H1 (cell line): ENCODE results near the gene RPP14.

Source experiments
- EP300 ChIP-seq, 2 experiments: IDR thresholded peaks; 1 replicate in 1 of 2; 2 replicates in 1 of 2; pipeline ENCODE4 v1.6.1; 2011 to 2012; ENCODE audit warnings: low read depth in 2 of 2, low read length in 2 of 2, mild to moderate bottlenecking in 2 of 2, borderline replicate concordance in 1 of 2, inconsistent platforms in 1 of 2, moderate library complexity in 1 of 2
- HDAC2 ChIP-seq, 2 experiments: fragments of 300-600 bp in 1 of 2; sonication (generic) in 1 of 2; IDR thresholded peaks; 2 replicates each; pipeline ENCODE4 v1.6.1; 2011 to 2012; ENCODE audit warnings: low read depth in 2 of 2, low read length in 2 of 2, mild to moderate bottlenecking in 2 of 2, moderate library complexity in 2 of 2, borderline replicate concordance in 1 of 2, inconsistent platforms in 1 of 2
- RFX5 ChIP-seq: IDR thresholded peaks from 2 replicates; pipeline ENCODE4 v1.6.1; 2011; ENCODE audit warnings: low read depth, low read length, improper control_type of control experiment, borderline replicate concordance
- TF ChIP-seq, protein P1 (sequence below), 3 experiments: IDR thresholded peaks; 1 replicate in 2 of 3; 2 replicates in 1 of 3; pipeline versions ENCODE4 v1.5.1 to v1.6.1; 2011; ENCODE audit warnings: low read length in 3 of 3, mild to moderate bottlenecking in 3 of 3, inconsistent platforms in 2 of 3, low read depth in 1 of 3, moderate library complexity in 1 of 3; ENCODE audit not compliant: insufficient read depth in 1 of 3; ENCODE audit errors: control extremely low read depth in 1 of 3
- TF ChIP-seq, protein P2 (sequence below): IDR thresholded peaks from 2 replicates; pipeline ENCODE4 v1.6.1; 2011; ENCODE audit warnings: low read length, improper control_type of control experiment

DNA sequence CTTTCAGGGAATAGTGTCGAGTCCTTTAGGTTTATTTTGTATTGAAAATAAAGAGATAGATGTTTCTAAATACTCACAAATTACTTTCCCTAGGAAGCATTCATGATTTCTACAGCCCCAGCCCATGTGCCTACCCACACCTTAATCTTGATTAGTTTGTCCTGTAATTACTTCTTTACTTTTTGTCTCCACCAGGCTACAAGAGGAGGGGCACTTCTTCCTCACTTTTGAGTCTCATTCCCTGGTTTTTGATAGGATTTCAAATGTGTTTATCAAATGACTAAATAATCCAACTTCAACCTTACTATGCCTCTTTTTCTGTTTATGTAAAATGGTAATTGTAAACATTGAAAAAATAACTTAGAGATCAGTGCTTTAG lies 28.4 kb downstream of the RPP14 start:
- TF ChIP-seq RFX5 (no peak), HDAC2 (IDR thresholded peaks at IDR 0.05; ENCODE audit: borderline replicate concordance in 1 of 2, low read depth in 2 of 2, low read length in 2 of 2) (no peak), EP300 (IDR thresholded peaks at IDR 0.05; ENCODE audit: borderline replicate concordance in 1 of 2, low read depth in 2 of 2, low read length in 2 of 2) (no peak)
- TF ChIP-seq, protein P1, sequence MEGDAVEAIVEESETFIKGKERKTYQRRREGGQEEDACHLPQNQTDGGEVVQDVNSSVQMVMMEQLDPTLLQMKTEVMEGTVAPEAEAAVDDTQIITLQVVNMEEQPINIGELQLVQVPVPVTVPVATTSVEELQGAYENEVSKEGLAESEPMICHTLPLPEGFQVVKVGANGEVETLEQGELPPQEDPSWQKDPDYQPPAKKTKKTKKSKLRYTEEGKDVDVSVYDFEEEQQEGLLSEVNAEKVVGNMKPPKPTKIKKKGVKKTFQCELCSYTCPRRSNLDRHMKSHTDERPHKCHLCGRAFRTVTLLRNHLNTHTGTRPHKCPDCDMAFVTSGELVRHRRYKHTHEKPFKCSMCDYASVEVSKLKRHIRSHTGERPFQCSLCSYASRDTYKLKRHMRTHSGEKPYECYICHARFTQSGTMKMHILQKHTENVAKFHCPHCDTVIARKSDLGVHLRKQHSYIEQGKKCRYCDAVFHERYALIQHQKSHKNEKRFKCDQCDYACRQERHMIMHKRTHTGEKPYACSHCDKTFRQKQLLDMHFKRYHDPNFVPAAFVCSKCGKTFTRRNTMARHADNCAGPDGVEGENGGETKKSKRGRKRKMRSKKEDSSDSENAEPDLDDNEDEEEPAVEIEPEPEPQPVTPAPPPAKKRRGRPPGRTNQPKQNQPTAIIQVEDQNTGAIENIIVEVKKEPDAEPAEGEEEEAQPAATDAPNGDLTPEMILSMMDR (IDR thresholded peaks at IDR 0.05; ENCODE audit: control extremely low read depth in 1 of 3, insufficient read depth in 1 of 3, low read depth in 1 of 3, low read length in 3 of 3), result no peak
- TF ChIP-seq, protein P2, sequence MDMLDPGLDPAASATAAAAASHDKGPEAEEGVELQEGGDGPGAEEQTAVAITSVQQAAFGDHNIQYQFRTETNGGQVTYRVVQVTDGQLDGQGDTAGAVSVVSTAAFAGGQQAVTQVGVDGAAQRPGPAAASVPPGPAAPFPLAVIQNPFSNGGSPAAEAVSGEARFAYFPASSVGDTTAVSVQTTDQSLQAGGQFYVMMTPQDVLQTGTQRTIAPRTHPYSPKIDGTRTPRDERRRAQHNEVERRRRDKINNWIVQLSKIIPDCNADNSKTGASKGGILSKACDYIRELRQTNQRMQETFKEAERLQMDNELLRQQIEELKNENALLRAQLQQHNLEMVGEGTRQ, result no peak
